HL-60 (cell line): ENCODE results near the gene GP9.

Experiments
- GABPA ChIP-seq: IDR thresholded peaks from 2 replicates; pipeline ENCODE4 v1.6.1; 2012; ENCODE audit warnings: low read depth
- POLR2AphosphoS5 ChIP-seq: IDR thresholded peaks from 2 replicates; pipeline ENCODE4 v1.6.1; 2012; ENCODE audit warnings: low read depth
- TF ChIP-seq, protein P1 (sequence below): IDR thresholded peaks from one replicate; pipeline ENCODE4 v1.5.1; 2011; ENCODE audit warnings: low read length, control low read depth, inconsistent platforms; ENCODE audit not compliant: insufficient read depth
- TF ChIP-seq, protein P2 (sequence below): IDR thresholded peaks from 2 replicates; pipeline ENCODE4 v1.6.1; 2012; ENCODE audit warnings: low read depth; ENCODE audit not compliant: insufficient replicate concordance

DNA sequence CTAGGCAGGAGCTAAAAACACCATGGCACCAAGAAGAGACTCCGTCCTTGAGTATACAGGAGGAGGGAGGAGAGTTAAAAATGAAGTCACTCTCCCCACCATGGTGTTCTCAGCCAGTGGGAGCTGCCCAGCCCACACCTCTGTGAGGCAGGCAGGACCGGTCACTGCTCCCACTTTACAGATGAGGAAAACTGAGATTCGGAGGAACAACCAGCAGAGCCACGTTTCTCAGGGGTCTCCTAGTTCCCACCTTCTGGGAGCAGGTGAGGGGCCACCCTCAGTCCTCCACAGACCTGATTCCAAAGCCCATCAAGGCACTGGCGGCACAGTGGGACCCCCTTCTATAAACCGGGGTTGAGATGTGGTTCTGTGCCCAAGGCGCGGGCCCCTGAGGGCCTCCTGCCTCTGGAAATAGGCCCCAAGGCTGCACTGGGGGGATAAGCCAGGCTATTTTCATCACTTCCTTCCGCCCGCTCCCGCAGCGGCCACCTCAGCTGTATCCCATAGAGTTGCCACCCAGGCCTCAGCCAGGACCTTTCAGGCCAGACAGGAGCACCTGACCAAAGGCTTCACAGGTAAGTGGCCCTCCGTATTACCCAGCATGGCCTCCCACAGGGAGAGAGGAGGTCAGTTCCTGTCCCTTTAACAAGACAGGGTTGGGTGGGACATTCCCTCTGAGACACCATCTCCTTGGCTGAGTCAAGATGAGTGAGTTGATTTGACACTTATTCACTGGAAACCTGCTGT, at the start of gene GP9:
- TF ChIP-seq, protein P1, sequence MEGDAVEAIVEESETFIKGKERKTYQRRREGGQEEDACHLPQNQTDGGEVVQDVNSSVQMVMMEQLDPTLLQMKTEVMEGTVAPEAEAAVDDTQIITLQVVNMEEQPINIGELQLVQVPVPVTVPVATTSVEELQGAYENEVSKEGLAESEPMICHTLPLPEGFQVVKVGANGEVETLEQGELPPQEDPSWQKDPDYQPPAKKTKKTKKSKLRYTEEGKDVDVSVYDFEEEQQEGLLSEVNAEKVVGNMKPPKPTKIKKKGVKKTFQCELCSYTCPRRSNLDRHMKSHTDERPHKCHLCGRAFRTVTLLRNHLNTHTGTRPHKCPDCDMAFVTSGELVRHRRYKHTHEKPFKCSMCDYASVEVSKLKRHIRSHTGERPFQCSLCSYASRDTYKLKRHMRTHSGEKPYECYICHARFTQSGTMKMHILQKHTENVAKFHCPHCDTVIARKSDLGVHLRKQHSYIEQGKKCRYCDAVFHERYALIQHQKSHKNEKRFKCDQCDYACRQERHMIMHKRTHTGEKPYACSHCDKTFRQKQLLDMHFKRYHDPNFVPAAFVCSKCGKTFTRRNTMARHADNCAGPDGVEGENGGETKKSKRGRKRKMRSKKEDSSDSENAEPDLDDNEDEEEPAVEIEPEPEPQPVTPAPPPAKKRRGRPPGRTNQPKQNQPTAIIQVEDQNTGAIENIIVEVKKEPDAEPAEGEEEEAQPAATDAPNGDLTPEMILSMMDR, result no peak
- TF ChIP-seq, protein P2, sequence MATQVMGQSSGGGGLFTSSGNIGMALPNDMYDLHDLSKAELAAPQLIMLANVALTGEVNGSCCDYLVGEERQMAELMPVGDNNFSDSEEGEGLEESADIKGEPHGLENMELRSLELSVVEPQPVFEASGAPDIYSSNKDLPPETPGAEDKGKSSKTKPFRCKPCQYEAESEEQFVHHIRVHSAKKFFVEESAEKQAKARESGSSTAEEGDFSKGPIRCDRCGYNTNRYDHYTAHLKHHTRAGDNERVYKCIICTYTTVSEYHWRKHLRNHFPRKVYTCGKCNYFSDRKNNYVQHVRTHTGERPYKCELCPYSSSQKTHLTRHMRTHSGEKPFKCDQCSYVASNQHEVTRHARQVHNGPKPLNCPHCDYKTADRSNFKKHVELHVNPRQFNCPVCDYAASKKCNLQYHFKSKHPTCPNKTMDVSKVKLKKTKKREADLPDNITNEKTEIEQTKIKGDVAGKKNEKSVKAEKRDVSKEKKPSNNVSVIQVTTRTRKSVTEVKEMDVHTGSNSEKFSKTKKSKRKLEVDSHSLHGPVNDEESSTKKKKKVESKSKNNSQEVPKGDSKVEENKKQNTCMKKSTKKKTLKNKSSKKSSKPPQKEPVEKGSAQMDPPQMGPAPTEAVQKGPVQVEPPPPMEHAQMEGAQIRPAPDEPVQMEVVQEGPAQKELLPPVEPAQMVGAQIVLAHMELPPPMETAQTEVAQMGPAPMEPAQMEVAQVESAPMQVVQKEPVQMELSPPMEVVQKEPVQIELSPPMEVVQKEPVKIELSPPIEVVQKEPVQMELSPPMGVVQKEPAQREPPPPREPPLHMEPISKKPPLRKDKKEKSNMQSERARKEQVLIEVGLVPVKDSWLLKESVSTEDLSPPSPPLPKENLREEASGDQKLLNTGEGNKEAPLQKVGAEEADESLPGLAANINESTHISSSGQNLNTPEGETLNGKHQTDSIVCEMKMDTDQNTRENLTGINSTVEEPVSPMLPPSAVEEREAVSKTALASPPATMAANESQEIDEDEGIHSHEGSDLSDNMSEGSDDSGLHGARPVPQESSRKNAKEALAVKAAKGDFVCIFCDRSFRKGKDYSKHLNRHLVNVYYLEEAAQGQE, result no peak
- no peak for TF ChIP-seq POLR2AphosphoS5
- no peak for TF ChIP-seq GABPA
